Measurements from ENCODE around the gene HSP90AB1. TPM values are rescaled to one million over a fixed set of nuclear protein-coding genes. Genes with fewer than 3 reads are reported as not detected.

Gene HSP90AB1
- polyA plus RNA-seq, 4 donors = 100 to 773 (median 351) TPM

DNA sequence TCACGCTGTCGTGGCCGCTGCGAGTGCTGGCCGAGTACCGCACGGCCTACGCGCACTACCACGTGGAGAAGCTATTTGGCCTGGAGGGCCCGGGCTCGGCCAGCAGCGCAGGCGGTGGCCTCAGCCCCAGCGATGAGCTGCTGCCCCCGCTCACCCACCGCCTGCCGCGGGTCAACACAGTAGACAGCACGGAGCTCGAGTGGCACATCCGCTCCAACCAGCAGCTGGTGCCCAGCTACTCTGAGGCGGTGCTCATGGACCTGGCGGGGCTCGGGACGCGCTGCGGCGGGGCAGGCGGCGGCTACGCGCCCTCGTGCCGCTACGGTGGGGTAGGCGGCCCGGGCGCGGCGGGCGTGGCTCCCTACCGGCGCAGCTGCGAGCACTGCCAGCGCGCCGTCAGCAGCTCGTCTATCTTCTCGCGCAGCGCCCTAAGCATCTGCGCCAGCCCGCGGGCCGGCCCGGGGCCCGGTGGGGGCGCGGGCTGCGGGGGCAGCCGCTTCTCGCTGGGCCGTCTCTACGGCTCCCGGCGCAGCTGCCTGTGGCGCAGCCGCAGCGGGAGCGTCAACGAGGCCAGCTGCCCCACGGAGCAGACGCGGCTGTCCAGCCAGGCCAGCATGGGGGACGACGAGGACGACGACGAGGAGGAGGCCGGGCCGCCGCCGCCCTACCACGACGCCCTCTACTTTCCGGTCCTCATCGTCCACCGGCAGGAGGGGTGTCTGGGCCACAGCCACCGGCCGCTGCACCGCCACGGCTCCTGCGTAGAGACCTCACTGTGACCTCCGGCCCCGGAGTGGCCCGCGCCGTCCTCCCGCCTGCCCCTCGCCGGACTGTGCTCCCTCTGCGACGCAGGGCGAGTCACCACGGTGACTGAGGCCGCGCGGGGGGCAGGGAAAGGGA lies 29.1 kb downstream of the HSP90AB1 start:
- H3K27me3 ChIP-seq (ENCODE audit: control insufficient read depth in 3 of 3, insufficient read depth in 3 of 3, low read length in 3 of 3) = peaks cover 18 to 92% (median 30%) of the 10 kb centered on the region in 3 donors
- H3K27ac ChIP-seq (ENCODE audit: low read depth in 1 of 3, low read length in 2 of 3) = no peak overlapping the region
- FAIRE-seq (no peak), DNase-seq (peak in 1 of 2 donors; percentile 56)
- peaks cover 0 to 2% (median 0%) of the 10 kb centered on the region in 3 donors for H3K36me3 ChIP-seq (ENCODE audit: control insufficient read depth in 3 of 3, insufficient read depth in 2 of 3, low read depth in 1 of 3, low read length in 3 of 3)
- 8 to 13% (median 10%) methylated on average over 88 to 109 of the region's 109 CpGs for WGBS, 3 donors
- no peaks in the 10 kb centered on the region for H3K9me3 ChIP-seq (ENCODE audit: control insufficient read depth in 2 of 2, insufficient read depth in 1 of 2, low read depth in 1 of 2, low read length in 1 of 2)
- H3K4me1 ChIP-seq (ENCODE audit: control insufficient read depth in 3 of 3, insufficient read depth in 2 of 3, low read depth in 1 of 3, low read length in 2 of 3) = no peaks in the 10 kb centered on the region
- peak overlapping the region in 1 of 3 donors; percentile 28 for H3K4me3 ChIP-seq (ENCODE audit: low read depth in 1 of 3, low read length in 3 of 3)

DNA sequence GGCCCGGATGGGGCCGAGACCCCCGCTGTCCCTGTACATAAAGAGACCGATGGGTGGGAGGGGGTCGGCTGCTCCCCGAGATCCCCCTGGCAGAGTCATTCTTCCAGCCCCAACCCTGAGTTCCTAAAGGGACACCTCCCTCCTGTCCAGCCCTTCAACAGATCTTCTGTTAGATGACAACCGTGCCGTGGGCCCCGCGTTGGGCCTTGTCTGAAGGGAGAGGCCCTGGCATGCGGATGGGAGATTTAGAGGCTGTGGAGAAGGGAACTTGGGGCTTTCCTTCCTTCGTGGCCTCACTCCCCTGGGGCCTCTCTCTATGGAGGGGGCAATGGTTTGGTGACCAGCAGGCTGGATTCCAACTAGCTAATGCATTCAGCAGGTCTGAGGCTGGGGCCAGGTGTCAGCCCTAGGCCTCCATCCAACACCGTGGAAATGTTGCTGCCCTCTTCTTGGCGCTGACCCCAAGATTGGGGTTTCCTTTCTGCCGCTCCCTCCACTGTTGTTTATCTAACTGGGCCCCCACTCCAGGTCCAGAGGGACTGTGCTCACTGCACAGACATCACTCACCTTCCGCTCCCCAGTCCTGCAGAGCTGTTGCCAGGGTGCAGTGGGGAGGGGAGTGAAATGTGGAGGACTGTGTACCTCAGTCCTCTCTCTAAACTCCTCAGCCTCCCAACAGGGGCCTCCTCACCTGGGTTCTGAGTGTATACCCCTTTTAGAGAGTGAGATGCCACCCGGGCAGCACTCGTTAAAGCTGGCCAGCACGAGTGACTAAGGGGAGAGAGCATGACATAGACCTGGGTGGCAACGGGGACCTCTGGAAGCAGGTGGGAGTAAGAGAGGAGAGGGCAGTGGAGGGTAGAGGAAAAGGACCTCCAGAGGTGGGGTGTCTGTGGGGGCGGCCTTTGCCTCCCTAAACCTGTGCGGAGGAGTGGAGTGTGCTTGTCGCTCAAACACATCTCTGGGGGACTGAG lies 30.1 kb downstream of the HSP90AB1 start:
- WGBS, 3 donors = 67 to 81% (median 76%) methylated on average over 22 to 23 of the region's 23 CpGs
- no peaks in the 10 kb centered on the region for H3K4me1 ChIP-seq (ENCODE audit: control insufficient read depth in 3 of 3, insufficient read depth in 2 of 3, low read depth in 1 of 3, low read length in 2 of 3)
- no peaks in the 10 kb centered on the region for H3K9me3 ChIP-seq (ENCODE audit: control insufficient read depth in 2 of 2, insufficient read depth in 1 of 2, low read depth in 1 of 2, low read length in 1 of 2)
- FAIRE-seq = no peak
- no peak for DNase-seq
- H3K36me3 ChIP-seq (ENCODE audit: control insufficient read depth in 3 of 3, insufficient read depth in 2 of 3, low read depth in 1 of 3, low read length in 3 of 3) = peaks cover 0 to 2% (median 0%) of the 10 kb centered on the region in 3 donors
- H3K27me3 ChIP-seq (ENCODE audit: control insufficient read depth in 3 of 3, insufficient read depth in 3 of 3, low read length in 3 of 3) = peaks cover 17 to 83% (median 24%) of the 10 kb centered on the region in 3 donors
- no peak overlapping the region for H3K27ac ChIP-seq (ENCODE audit: low read depth in 1 of 3, low read length in 2 of 3)
- no peak overlapping the region for H3K4me3 ChIP-seq (ENCODE audit: low read depth in 1 of 3, low read length in 3 of 3)

DNA sequence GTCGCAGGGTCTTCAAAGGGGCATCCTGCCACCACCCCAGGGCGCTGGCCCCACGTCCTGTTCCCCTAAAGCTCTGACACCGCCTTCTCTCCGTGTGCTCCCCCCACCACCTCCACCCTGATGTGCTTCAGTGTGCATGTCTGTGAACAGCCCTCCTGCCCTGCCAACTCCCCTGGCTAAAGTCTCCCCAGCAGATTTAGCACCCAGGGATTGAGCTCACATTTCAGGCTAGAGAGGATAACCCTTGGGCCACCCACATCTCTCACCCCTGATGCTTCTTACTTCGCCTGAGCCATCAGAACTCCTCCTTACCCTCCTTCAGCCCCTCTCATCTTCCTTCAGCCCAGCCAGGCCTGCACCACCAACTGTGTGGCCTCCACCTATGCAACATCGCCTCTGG lies 30.9 kb downstream of the HSP90AB1 start:
- Histone ChIP-seq H3K4me3 (ENCODE audit: low read depth in 1 of 3, low read length in 3 of 3) (no peak overlapping the region), H3K36me3 (ENCODE audit: control insufficient read depth in 3 of 3, insufficient read depth in 2 of 3, low read depth in 1 of 3, low read length in 3 of 3) (peaks cover 0 to 2% (median 0%) of the 10 kb centered on the region in 3 donors), H3K27me3 (ENCODE audit: control insufficient read depth in 3 of 3, insufficient read depth in 3 of 3, low read length in 3 of 3) (peaks cover 16 to 75% (median 24%) of the 10 kb centered on the region in 3 donors), H3K9me3 (ENCODE audit: control insufficient read depth in 2 of 2, insufficient read depth in 1 of 2, low read depth in 1 of 2, low read length in 1 of 2) (no peaks in the 10 kb centered on the region), H3K4me1 (ENCODE audit: control insufficient read depth in 3 of 3, insufficient read depth in 2 of 3, low read depth in 1 of 3, low read length in 2 of 3) (no peaks in the 10 kb centered on the region), H3K27ac (ENCODE audit: low read depth in 1 of 3, low read length in 2 of 3) (no peak overlapping the region)
- DNase-seq = no peak
- no peak for FAIRE-seq
- 78 to 84% (median 80%) methylated on average over 7 of the region's 7 CpGs for WGBS, 3 donors

DNA sequence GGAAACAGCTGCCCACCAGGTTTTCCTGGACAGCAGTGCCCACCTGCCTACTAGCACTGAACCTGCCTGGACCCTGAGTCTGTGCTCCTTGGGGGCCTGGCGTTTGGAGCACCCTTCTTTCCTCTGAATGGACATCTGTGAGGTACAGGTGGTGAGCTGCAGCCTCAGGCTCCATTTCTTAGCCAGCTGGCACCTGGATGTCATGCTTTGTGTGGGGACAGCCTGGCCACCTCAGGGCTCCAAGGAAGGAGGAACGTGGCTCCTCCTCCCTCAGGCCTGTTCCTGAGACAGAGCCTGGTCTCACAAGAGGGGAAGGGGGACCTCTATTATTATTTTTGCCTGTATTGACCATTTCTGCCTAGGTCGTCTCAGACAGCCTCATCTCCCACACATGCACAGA lies 31.4 kb downstream of the HSP90AB1 start:
- DNase-seq = no peak
- Histone ChIP-seq H3K4me3 (ENCODE audit: low read depth in 1 of 3, low read length in 3 of 3) (no peak overlapping the region), H3K27me3 (ENCODE audit: control insufficient read depth in 3 of 3, insufficient read depth in 3 of 3, low read length in 3 of 3) (peaks cover 13 to 72% (median 18%) of the 10 kb centered on the region in 3 donors), H3K9me3 (ENCODE audit: control insufficient read depth in 2 of 2, insufficient read depth in 1 of 2, low read depth in 1 of 2, low read length in 1 of 2) (no peaks in the 10 kb centered on the region), H3K27ac (ENCODE audit: low read depth in 1 of 3, low read length in 2 of 3) (no peak overlapping the region), H3K4me1 (ENCODE audit: control insufficient read depth in 3 of 3, insufficient read depth in 2 of 3, low read depth in 1 of 3, low read length in 2 of 3) (no peaks in the 10 kb centered on the region), H3K36me3 (ENCODE audit: control insufficient read depth in 3 of 3, insufficient read depth in 2 of 3, low read depth in 1 of 3, low read length in 3 of 3) (peaks cover 0 to 2% (median 0%) of the 10 kb centered on the region in 3 donors)
- WGBS, 3 donors = 56 to 61% (median 59%) methylated on average over 3 of the region's 3 CpGs
- no peak for FAIRE-seq

DNA sequence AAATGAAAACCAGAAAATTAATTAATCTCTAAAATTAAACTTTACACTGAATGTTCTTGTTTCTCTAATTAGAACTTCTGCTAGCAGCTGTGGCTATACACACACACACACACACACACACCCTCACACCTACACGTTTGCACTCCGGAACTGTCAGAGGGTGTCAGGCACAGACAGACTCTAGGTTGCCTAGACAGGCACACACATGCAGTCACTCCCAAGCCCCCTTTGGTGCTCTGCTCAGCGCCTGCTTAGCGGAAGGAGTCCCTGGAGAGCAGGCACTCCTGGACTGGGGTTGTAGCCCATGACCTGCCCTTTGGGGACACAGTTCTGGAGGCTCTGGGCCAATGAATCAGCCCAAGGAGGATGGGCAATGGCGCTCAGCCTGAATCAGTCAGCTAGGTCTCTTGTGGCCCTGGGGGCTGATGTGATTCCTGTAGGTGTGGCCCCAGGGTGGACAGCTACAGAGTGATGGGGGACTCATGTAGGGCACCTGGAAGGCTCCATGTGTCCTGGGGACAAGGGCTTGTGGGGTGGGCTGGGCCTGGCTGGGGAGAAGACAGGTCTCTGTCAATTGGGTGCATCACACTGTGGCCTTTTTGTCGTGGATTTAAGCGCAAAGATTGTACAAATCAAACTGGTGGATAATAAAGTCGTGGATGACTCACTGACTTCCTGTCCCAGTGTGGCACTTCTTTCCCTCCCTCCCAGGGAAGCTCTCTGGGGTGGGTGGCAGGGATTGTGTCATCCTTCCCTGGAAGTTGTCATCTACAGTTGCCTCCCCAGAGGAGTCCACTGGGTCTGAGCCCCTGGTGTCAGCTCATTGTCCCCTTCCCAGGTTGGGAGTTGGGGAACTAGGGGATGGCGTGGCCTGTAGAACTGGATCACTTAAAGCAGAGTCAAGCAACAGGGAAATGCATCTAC lies 32.1 kb downstream of the HSP90AB1 start:
- no peak overlapping the region for H3K27ac ChIP-seq (ENCODE audit: low read depth in 1 of 3, low read length in 2 of 3)
- DNase-seq = no peak
- H3K9me3 ChIP-seq (ENCODE audit: control insufficient read depth in 2 of 2, insufficient read depth in 1 of 2, low read depth in 1 of 2, low read length in 1 of 2) = no peaks in the 10 kb centered on the region
- H3K4me1 ChIP-seq (ENCODE audit: control insufficient read depth in 3 of 3, insufficient read depth in 2 of 3, low read depth in 1 of 3, low read length in 2 of 3) = no peaks in the 10 kb centered on the region
- no peak for FAIRE-seq
- 52 to 66% (median 58%) methylated on average over 9 of the region's 9 CpGs for WGBS, 3 donors
- H3K4me3 ChIP-seq (ENCODE audit: low read depth in 1 of 3, low read length in 3 of 3) = no peak overlapping the region
- H3K36me3 ChIP-seq (ENCODE audit: control insufficient read depth in 3 of 3, insufficient read depth in 2 of 3, low read depth in 1 of 3, low read length in 3 of 3) = peaks cover 0 to 2% (median 0%) of the 10 kb centered on the region in 3 donors
- H3K27me3 ChIP-seq (ENCODE audit: control insufficient read depth in 3 of 3, insufficient read depth in 3 of 3, low read length in 3 of 3) = peaks cover 12 to 69% (median 20%) of the 10 kb centered on the region in 3 donors

DNA sequence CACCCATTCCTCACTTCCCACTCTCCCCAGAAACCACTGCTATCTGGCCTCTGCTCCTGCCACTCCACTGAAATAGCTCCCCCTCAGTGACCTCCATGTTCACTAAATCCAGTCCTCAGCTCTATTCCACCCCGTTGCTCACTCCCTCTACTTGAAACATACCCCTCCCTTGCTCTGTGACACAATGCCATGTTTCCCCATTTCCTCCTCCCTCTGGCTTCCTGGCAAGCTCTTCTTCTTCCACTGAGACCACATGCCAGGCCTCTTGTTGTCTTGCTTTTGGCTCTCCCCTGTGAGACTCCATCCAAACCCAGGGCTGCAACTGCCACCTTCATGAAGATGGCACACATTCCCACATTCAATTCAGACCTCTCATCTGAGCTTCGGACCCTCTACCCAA lies 37.2 kb downstream of the HSP90AB1 start:
- Histone ChIP-seq H3K9me3 (ENCODE audit: control insufficient read depth in 2 of 2, insufficient read depth in 1 of 2, low read depth in 1 of 2, low read length in 1 of 2) (no peaks in the 10 kb centered on the region), H3K4me1 (ENCODE audit: control insufficient read depth in 3 of 3, insufficient read depth in 2 of 3, low read depth in 1 of 3, low read length in 2 of 3) (no peaks in the 10 kb centered on the region), H3K27me3 (ENCODE audit: control insufficient read depth in 3 of 3, insufficient read depth in 3 of 3, low read length in 3 of 3) (peaks cover 0 to 40% (median 8%) of the 10 kb centered on the region in 3 donors), H3K36me3 (ENCODE audit: control insufficient read depth in 3 of 3, insufficient read depth in 2 of 3, low read depth in 1 of 3, low read length in 3 of 3) (peaks cover 0 to 2% (median 0%) of the 10 kb centered on the region in 3 donors), H3K4me3 (ENCODE audit: low read depth in 1 of 3, low read length in 3 of 3) (no peak overlapping the region), H3K27ac (ENCODE audit: low read depth in 1 of 3, low read length in 2 of 3) (no peak overlapping the region)
- WGBS, 3 donors = 37 to 52% (median 51%) methylated on average over 2 of the region's 2 CpGs
- FAIRE-seq = no peak
- no peak for DNase-seq

DNA sequence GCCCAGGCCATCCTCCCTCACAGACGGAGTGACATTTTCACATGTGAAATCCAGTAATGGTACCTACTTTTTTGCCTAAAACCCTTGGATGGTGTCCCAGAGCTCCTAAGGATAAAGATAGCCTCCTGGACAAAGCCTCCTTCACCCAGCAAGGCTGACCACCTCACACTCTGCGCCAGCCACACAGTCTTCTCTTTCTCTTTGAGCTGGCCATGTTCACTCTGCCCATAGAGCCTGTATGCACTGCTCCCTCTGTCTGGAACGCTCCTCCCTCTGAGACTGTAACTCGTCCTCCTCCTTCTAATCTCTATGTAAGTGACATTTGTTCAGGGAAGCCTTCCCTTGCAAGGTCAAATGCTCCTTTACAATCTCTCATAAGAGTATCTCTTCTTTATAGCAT lies 38.0 kb downstream of the HSP90AB1 start:
- DNase-seq (no peak), FAIRE-seq (no peak)
- Histone ChIP-seq H3K4me3 (ENCODE audit: low read depth in 1 of 3, low read length in 3 of 3) (no peak overlapping the region), H3K36me3 (ENCODE audit: control insufficient read depth in 3 of 3, insufficient read depth in 2 of 3, low read depth in 1 of 3, low read length in 3 of 3) (peaks cover 0 to 2% (median 0%) of the 10 kb centered on the region in 3 donors), H3K4me1 (ENCODE audit: control insufficient read depth in 3 of 3, insufficient read depth in 2 of 3, low read depth in 1 of 3, low read length in 2 of 3) (no peaks in the 10 kb centered on the region), H3K27me3 (ENCODE audit: control insufficient read depth in 3 of 3, insufficient read depth in 3 of 3, low read length in 3 of 3) (peaks cover 0 to 38% (median 11%) of the 10 kb centered on the region in 3 donors), H3K9me3 (ENCODE audit: control insufficient read depth in 2 of 2, insufficient read depth in 1 of 2, low read depth in 1 of 2, low read length in 1 of 2) (no peaks in the 10 kb centered on the region), H3K27ac (ENCODE audit: low read depth in 1 of 3, low read length in 2 of 3) (no peak overlapping the region)
- WGBS, 3 donors = 46 to 59% (median 56%) methylated on average over 4 of the region's 4 CpGs
